A673 (cell line): ENCODE measurements around the gene CLCF1. TPM values are rescaled to one million over a fixed set of nuclear protein-coding genes. Genes with fewer than 3 reads are reported as not detected.

Experiments used
- BruUV-seq: library from RNA; stranded (reverse); fragments of 400-500 nt; replicated peaks from 2 replicates; lab custom pipeline; 2021; lab: Mats Ljungman, UMichigan
- CTCF ChIA-PET: fragments of 300-600 bp; sonication (Branson Sonifier 250); formaldehyde crosslinking; loops from one replicate; lab custom pipeline; 2022; ENCODE audit warnings: antibody characterized with exemption; lab: Charles Lee
- POLR2A ChIA-PET: fragments of 300-600 bp; sonication (Branson Sonifier 250); formaldehyde crosslinking; loops from one replicate; lab custom pipeline; 2022; ENCODE audit warnings: antibody characterized with exemption; ENCODE audit not compliant: low non-redundant PET; lab: Charles Lee
- DNase-seq: peaks from one replicate; pipeline ENCODE4 v3.0.0-alpha.2; 2015; ENCODE audit warnings: low spot score
- H3K27ac ChIP-seq: fragments of 200-600 bp; sonication (generic); 2 replicates; pipeline ENCODE4 v1.5.1; 2016; ENCODE audit warnings: mixed run types, low read depth, mild to moderate bottlenecking, mixed read lengths, antibody characterized with exemption, low read length; ENCODE audit not compliant: poor library complexity, severe bottlenecking
- H3K27me3 ChIP-seq: fragments of 200-600 bp; sonication (generic); replicated peaks from 2 replicates; pipeline ENCODE4 v1.6.1; 2017; ENCODE audit warnings: mixed run types, low read depth, mild to moderate bottlenecking, mixed read lengths, antibody characterized with exemption, low read length; ENCODE audit not compliant: insufficient read depth, poor library complexity
- H3K36me3 ChIP-seq: fragments of 200-600 bp; sonication (generic); 2 replicates; pipeline ENCODE4 v1.6.1; 2016; ENCODE audit warnings: mixed run types, mild to moderate bottlenecking, mixed read lengths, antibody characterized with exemption, low read length; ENCODE audit not compliant: insufficient read depth, poor library complexity, severe bottlenecking
- H3K4me1 ChIP-seq: fragments of 200-600 bp; sonication (generic); 2 replicates; pipeline ENCODE4 v1.6.1; 2017; ENCODE audit warnings: mixed run types, mild to moderate bottlenecking, mixed read lengths, antibody characterized with exemption, low read length; ENCODE audit not compliant: insufficient read depth, poor library complexity, severe bottlenecking
- H3K4me3 ChIP-seq: fragments of 200-600 bp; sonication (generic); 2 replicates; pipeline ENCODE4 v1.5.1; 2016; ENCODE audit warnings: low read depth, mixed run types, mild to moderate bottlenecking, mixed read lengths, low read length; ENCODE audit not compliant: poor library complexity, severe bottlenecking
- H3K9me3 ChIP-seq: fragments of 200-600 bp; sonication (generic); 2 replicates; pipeline ENCODE4 v1.6.1; 2016; ENCODE audit warnings: mixed run types, low read depth, mild to moderate bottlenecking, mixed read lengths, antibody characterized with exemption, low read length; ENCODE audit not compliant: poor library complexity, severe bottlenecking
- EZH2 ChIP-seq: fragments of 200-600 bp; sonication (generic); IDR thresholded peaks from 2 replicates; pipeline ENCODE4 v1.6.1; 2017; ENCODE audit warnings: borderline replicate concordance, low read depth, mild to moderate bottlenecking, mixed read lengths, antibody characterized with exemption, low read length; ENCODE audit not compliant: poor library complexity, severe bottlenecking
- intact Hi-C: fragments of 100-400 bp; cut with micrococcal nuclease; formaldehyde crosslinking; loops from one replicate; pipeline ENCODE4 v1.10.0; 2022; ENCODE audit not compliant: unreplicated experiment
- total RNA-seq: library from RNA; stranded (reverse); gene quantifications from 2 replicates; pipeline ENCODE4 v1.2.3, GENCODE V29; 2021
- TF ChIP-seq, protein P1 (sequence below): fragments of 300-800, 200-600 bp; sonication (generic); conservative IDR thresholded peaks from 2 replicates; pipeline ENCODE4 v1.5.1; 2017; ENCODE audit warnings: low read depth, mild to moderate bottlenecking, antibody characterized with exemption, low read length, moderate library complexity, mixed read lengths

The CLCF1 gene
- total RNA-seq, 1 experiment from 2014 or later, result 0.69 TPM

DNA sequence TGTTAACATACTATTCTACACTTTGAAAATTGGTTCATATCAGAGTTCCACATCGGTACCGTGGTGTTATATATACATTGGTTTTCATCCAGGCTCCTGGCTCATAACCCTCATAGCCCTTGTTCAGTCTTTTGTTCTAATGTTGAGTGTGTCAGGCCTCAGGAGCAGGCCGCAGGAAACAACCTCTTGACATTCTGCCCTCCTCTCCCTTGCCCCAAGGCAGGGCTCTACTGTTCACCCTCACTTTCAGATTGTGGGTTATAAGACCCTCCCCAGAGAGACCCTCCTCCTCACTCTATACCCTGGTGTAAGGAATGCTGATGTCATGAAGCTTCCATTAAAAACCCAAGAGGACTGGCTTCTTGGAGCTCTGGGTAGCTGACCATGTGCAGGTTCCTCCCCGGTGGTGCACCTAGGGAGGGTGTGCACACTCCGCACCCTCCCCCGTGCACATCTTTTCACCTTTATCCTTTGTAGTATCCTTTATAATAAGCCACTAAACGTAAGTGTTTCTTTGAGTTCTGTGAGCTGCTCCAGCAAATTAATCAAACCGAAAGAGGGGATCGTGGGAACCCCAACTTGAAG is 58.0 kb downstream of the CLCF1 start:
- no peaks in the 10 kb centered on the region for H3K36me3 ChIP-seq
- POLR2A ChIA-PET, result no interaction called here
- H3K4me3 ChIP-seq, result no peak overlapping the region
- DNase-seq, result no peak
- BruUV-seq, result no TSS peak
- H3K27me3 ChIP-seq, result no peaks in the 10 kb centered on the region
- CTCF ChIA-PET, result no interaction called here
- no peaks in the 10 kb centered on the region for H3K9me3 ChIP-seq
- intact Hi-C loops, result loop anchor here (5.0 to 10.0 kb wide), 2 partner anchors 233 to 261 kb away; partner anchors contain the start of gene RHOD
- H3K4me1 ChIP-seq, result no peaks in the 10 kb centered on the region
- no peak overlapping the region for H3K27ac ChIP-seq
- TF ChIP-seq EZH2, result no peak
- TF ChIP-seq, protein P1, sequence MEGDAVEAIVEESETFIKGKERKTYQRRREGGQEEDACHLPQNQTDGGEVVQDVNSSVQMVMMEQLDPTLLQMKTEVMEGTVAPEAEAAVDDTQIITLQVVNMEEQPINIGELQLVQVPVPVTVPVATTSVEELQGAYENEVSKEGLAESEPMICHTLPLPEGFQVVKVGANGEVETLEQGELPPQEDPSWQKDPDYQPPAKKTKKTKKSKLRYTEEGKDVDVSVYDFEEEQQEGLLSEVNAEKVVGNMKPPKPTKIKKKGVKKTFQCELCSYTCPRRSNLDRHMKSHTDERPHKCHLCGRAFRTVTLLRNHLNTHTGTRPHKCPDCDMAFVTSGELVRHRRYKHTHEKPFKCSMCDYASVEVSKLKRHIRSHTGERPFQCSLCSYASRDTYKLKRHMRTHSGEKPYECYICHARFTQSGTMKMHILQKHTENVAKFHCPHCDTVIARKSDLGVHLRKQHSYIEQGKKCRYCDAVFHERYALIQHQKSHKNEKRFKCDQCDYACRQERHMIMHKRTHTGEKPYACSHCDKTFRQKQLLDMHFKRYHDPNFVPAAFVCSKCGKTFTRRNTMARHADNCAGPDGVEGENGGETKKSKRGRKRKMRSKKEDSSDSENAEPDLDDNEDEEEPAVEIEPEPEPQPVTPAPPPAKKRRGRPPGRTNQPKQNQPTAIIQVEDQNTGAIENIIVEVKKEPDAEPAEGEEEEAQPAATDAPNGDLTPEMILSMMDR, result no peak

DNA sequence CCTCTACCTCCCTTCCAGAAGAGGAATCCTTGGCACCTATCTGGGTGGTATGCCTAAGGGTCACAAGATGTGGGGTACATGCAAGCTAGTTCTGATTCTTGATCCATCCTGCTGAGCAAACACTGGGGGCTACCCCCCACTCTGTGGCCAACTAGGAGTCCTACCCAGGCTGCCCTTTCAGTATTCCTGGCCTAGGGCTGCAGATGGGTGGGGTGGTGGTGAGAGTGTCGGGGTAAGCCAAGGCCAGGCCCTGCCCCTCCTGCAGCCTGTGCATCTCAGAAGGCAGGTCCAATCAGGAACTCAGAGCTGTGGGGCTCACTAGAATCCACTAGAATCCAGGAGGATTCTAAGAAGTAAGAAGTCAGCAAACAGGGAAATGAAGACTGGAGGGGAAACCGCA is 59.2 kb downstream of the CLCF1 start:
- no TSS peak for BruUV-seq
- Histone ChIP-seq H3K36me3 (no peaks in the 10 kb centered on the region), H3K27me3 (no peaks in the 10 kb centered on the region), H3K4me1 (no peaks in the 10 kb centered on the region), H3K9me3 (no peaks in the 10 kb centered on the region), H3K27ac (no peak overlapping the region), H3K4me3 (no peak overlapping the region)
- DNase-seq, result no peak
- ChIA-PET CTCF (no interaction called here), POLR2A (no interaction called here)
- intact Hi-C loops, result loop anchor here (10.0 kb wide), 1 partner anchor 259 kb away; the partner anchor contains the start of gene RHOD
- no peak for TF ChIP-seq EZH2
- TF ChIP-seq, protein P1, result no peak

Other genes starting within 250 kb of the CLCF1 start
- 88.6 and 92.6 TPM in 2 replicates for gene GRK2, start 107.1 kb downstream of the CLCF1 start, total RNA-seq
- 94.2 and 101 TPM in 2 replicates for gene ANKRD13D, start 84.3 kb downstream of the CLCF1 start, total RNA-seq
- gene SSH3, start 70.1 kb downstream of the CLCF1 start, total RNA-seq, result 5.5 and 7.8 TPM in 2 replicates
- gene POLD4, start 20.1 kb downstream of the CLCF1 start, total RNA-seq, result 13.2 and 14.3 TPM in 2 replicates
- gene RAD9A, start 18.4 kb upstream of the CLCF1 start, total RNA-seq, result 43.0 and 55.0 TPM in 2 replicates
- 239 TPM in 2 replicates for gene PPP1CA, start 28.3 kb upstream of the CLCF1 start, total RNA-seq
- not detected in 2 replicates for gene TBC1D10C, start 30.5 kb upstream of the CLCF1 start, total RNA-seq
- gene CARNS1, start 42.1 kb upstream of the CLCF1 start, total RNA-seq, result 0.13 and 0.28 TPM in 2 replicates
- 58.8 and 65.0 TPM in 2 replicates for gene RPS6KB2, start 54.9 kb upstream of the CLCF1 start, total RNA-seq
- 0.56 and 1.3 TPM in 2 replicates for gene PTPRCAP, start 64.1 kb upstream of the CLCF1 start, total RNA-seq
- 92.5 and 96.6 TPM in 2 replicates for gene CORO1B, start 69.9 kb upstream of the CLCF1 start, total RNA-seq
- gene GPR152, start 79.1 kb upstream of the CLCF1 start, total RNA-seq, result not detected in 2 replicates
- not detected in 2 replicates for gene CABP4, start 81.8 kb upstream of the CLCF1 start, total RNA-seq
- 36.0 and 40.3 TPM in 2 replicates for gene TMEM134, start 95.7 kb upstream of the CLCF1 start, total RNA-seq
- 66.0 and 77.9 TPM in 2 replicates for gene AIP, start 109.4 kb upstream of the CLCF1 start, total RNA-seq
- gene PITPNM1, start 131.8 kb upstream of the CLCF1 start, total RNA-seq, result 55.9 and 60.9 TPM in 2 replicates
- gene CDK2AP2, start 134.6 kb upstream of the CLCF1 start, total RNA-seq, result 48.1 and 51.3 TPM in 2 replicates
- gene CABP2, start 149.8 kb upstream of the CLCF1 start, total RNA-seq, result not detected in 2 replicates
- gene GSTP1, start 210.2 kb upstream of the CLCF1 start, total RNA-seq, result 1,211 and 1,270 TPM in 2 replicates
- gene NDUFV1, start 233.3 kb upstream of the CLCF1 start, total RNA-seq, result 250 and 275 TPM in 2 replicates